CD4-positive, alpha-beta T cell treated with Interleukin-6 at 100 ng/mL for 8 hours (primary cell): Measurements from ENCODE around the gene NSUN7.
"Not testable (repeated sequence)": the region's sequence is repeated elsewhere in the genome, so short reads cannot be mapped to it uniquely, and the experiment has no call there.

Experiments
- DNase-seq: peaks from one replicate; pipeline ENCODE4 v3.0.0-alpha.2; 2020; ENCODE audit warnings: mixed read lengths, low spot score

The NSUN7 gene

GRCh38 chr4:40749717-40750460 is at the start of gene NSUN7:
Gene NSUN7 (plus strand): TSS chr4:40749955. CDS start chr4:40750694, 739 bp downstream.
- DNase-seq, result no peak

GRCh38 chr4:40702137-40702799 is 47.5 kb upstream of the NSUN7 start:
- no peak for DNase-seq

- DNase-seq, result no peak
These were observed 47.0 kb upstream of the NSUN7 start for GRCh38 chr4:40702800-40703151.

- no peak for DNase-seq
These were observed 45.7 kb upstream of the NSUN7 start for GRCh38 chr4:40704073-40704472.

- DNase-seq, result no peak
These were observed 39.1 kb upstream of the NSUN7 start for GRCh38 chr4:40710484-40711254.

- DNase-seq, result not testable (repeated sequence)
These were observed 36.8 kb upstream of the NSUN7 start for GRCh38 chr4:40713001-40713400.

GRCh38 chr4:40713798-40714197 is 36.0 kb upstream of the NSUN7 start:
- no peak for DNase-seq

- no peak for DNase-seq
These were observed 31.2 kb upstream of the NSUN7 start for GRCh38 chr4:40718586-40718985.

GRCh38 chr4:40719008-40719623 is 30.6 kb upstream of the NSUN7 start:
- no peak for DNase-seq

- DNase-seq, result no peak
These were observed 29.4 kb upstream of the NSUN7 start for GRCh38 chr4:40720351-40720750.

GRCh38 chr4:40720916-40721315 is 28.8 kb upstream of the NSUN7 start:
- DNase-seq, result no peak

- DNase-seq, result no peak
These were observed 28.0 kb upstream of the NSUN7 start for GRCh38 chr4:40721730-40722171.

- peak; percentile 11 for DNase-seq
These were observed 27.1 kb upstream of the NSUN7 start for GRCh38 chr4:40722576-40723161.

- no peak for DNase-seq
These were observed 26.0 kb upstream of the NSUN7 start for GRCh38 chr4:40723728-40724127.

GRCh38 chr4:40728333-40728732 is 21.4 kb upstream of the NSUN7 start:
- no peak for DNase-seq

GRCh38 chr4:40729555-40729954 is 20.2 kb upstream of the NSUN7 start:
- no peak for DNase-seq

- DNase-seq, result no peak
These were observed 19.6 kb upstream of the NSUN7 start for GRCh38 chr4:40730091-40730679.

GRCh38 chr4:40731361-40731760 is 18.4 kb upstream of the NSUN7 start:
- DNase-seq, result no peak

- DNase-seq, result no peak
These were observed 17.9 kb upstream of the NSUN7 start for GRCh38 chr4:40731792-40732245.

- DNase-seq, result no peak
These were observed 16.0 kb upstream of the NSUN7 start for GRCh38 chr4:40733752-40734151.

- no peak for DNase-seq
These were observed 15.3 kb upstream of the NSUN7 start for GRCh38 chr4:40734497-40734896.

- DNase-seq, result no peak
These were observed 12.8 kb upstream of the NSUN7 start for GRCh38 chr4:40736910-40737309.
